Natural killer cell (primary cell): ENCODE data around the gene DNAAF5. TPM values are rescaled to one million over a fixed set of nuclear protein-coding genes. Genes with fewer than 3 reads are reported as not detected.

Experiments
- ATAC-seq, 3 donors: fragments of 150-1000 bp in 2 of 3; fragments of 200-7000 bp in 1 of 3; cut with Tn5 transposase; 1 replicate in 1 of 3; 2 replicates in 2 of 3; pipeline ENCODE4 v1.10.0; 2021; ENCODE audit warnings: mild to moderate bottlenecking in 2 of 3, moderate library complexity in 2 of 3
- DNase-seq, 2 donors: peaks; one replicate each; pipeline versions ENCODE4 v3.0.0 to v3.0.0-alpha.2; 2013 to 2021; ENCODE audit warnings: mixed read lengths in 1 of 2
- H3K27ac ChIP-seq: one replicate; pipeline ENCODE4 v1.5.1; 2013; ENCODE audit warnings: mild to moderate bottlenecking, low read length
- H3K27me3 ChIP-seq: one replicate; pipeline ENCODE4 v1.6.1; 2013; ENCODE audit warnings: low read length; ENCODE audit not compliant: control insufficient read depth, insufficient read depth
- H3K36me3 ChIP-seq: one replicate; pipeline ENCODE4 v1.6.1; 2013; ENCODE audit warnings: low read length; ENCODE audit not compliant: control insufficient read depth, insufficient read depth
- H3K4me1 ChIP-seq: one replicate; pipeline ENCODE4 v1.6.1; 2013; ENCODE audit warnings: low read length; ENCODE audit not compliant: control insufficient read depth, insufficient read depth
- H3K4me3 ChIP-seq: one replicate; pipeline ENCODE4 v1.5.1; 2013; ENCODE audit warnings: low read length
- H3K9me3 ChIP-seq: one replicate; pipeline ENCODE4 v1.6.1; 2013; ENCODE audit warnings: low read length; ENCODE audit not compliant: control insufficient read depth, insufficient read depth
- H3K27ac Mint-ChIP-seq, 2 donors: one replicate each; pipeline ENCODE4 v1.8.0; 2022; ENCODE audit warnings: mild to moderate bottlenecking in 2 of 2, mixed read lengths in 2 of 2, moderate library complexity in 1 of 2
- H3K27me3 Mint-ChIP-seq, 2 donors: one replicate each; pipeline ENCODE4 v1.8.0; 2022; ENCODE audit warnings: low read depth in 2 of 2, mixed read lengths in 2 of 2
- H3K36me3 Mint-ChIP-seq: one replicate; pipeline ENCODE4 v1.8.0; 2022; ENCODE audit warnings: mixed read lengths
- H3K4me1 Mint-ChIP-seq, 2 donors: one replicate each; pipeline ENCODE4 v1.8.0; 2022; ENCODE audit warnings: mixed read lengths in 2 of 2
- H3K4me3 Mint-ChIP-seq: one replicate; pipeline ENCODE4 v1.8.0; 2022; ENCODE audit warnings: mild to moderate bottlenecking, moderate library complexity, mixed read lengths
- H3K9me3 Mint-ChIP-seq, 2 donors: one replicate each; pipeline ENCODE4 v1.8.0; 2022; ENCODE audit warnings: mixed read lengths in 2 of 2
- CTCF ChIP-seq: fragments of 200-600 bp; IDR thresholded peaks from one replicate; pipeline ENCODE4 v1.8.0; 2022; ENCODE audit warnings: antibody characterized with exemption
- WGBS: methylation state at CpG from one replicate; pipeline ENCODE4 v1.1.7; 2013; ENCODE audit warnings: missing lambda C conversion rate; ENCODE audit not compliant: insufficient coverage; 5-methylcytosine and 5-hydroxymethylcytosine counted together
- intact Hi-C: fragments of 100-400 bp; cut with micrococcal nuclease; formaldehyde crosslinking; loops from one replicate; pipeline ENCODE4 v1.14.2; 2022
- total RNA-seq, 4 donors: library from RNA; stranded (reverse); fragments of 120-200 nt in 1 of 4; gene quantifications; one replicate each; pipeline versions ENCODE4 v1.2.3 to v1.2.4, GENCODE V29; 2013 to 2022

DNAAF5 gene
- total RNA-seq, 3 donors from 2014 or later (not counting 1 experiment from before 2014, with no cell fraction given) = 6.7 to 10.3 (median 10.3) TPM

DNA sequence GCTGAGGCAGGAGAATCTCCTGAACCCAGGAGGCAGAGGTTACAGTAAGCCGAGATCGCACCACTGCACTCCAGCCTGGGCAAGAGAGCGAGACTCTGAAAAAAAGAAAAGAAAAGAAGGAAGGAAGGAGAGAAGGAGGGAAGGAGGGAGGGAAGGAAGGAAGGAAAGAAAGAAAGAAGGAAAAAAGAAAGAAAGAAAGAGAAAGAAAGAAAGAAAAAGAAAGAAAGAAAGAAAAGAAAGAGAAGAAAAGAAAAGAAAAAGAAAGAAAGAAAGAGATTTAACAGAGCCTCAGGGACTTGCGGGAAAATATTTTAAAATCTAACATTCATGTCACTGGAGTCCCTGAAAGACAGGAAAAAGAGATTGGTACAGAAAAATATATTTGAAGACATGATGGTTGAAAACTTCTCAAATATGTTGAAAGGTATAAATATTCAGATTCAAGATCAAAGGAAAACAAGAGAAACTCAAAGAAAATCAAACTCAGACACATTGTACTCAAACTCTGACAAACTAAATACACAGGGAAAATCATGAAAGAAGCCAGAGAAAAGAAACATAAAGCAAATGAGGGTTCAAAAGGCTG, 25.3 kb upstream of the DNAAF5 start:
- H3K4me1 ChIP-seq = no peaks in the 10 kb centered on the region
- Mint-ChIP-seq H3K36me3 (peaks cover 7% of the 10 kb centered on the region), H3K4me3 (no peak overlapping the region), H3K9me3 (peaks cover 3 to 5% of the 10 kb centered on the region in 2 donors), H3K27ac (no peak overlapping the region), H3K27me3 (peaks cover 0 to 2% of the 10 kb centered on the region in 2 donors), H3K4me1 (no peaks in the 10 kb centered on the region)
- no peak overlapping the region for H3K27ac ChIP-seq
- ATAC-seq (no peak), DNase-seq (no peak)
- no peak for TF ChIP-seq CTCF
- WGBS = 100% methylated on average over 3 of the region's 4 CpGs
- no peaks in the 10 kb centered on the region for H3K9me3 ChIP-seq
- intact Hi-C loops = no loop called here
- H3K27me3 ChIP-seq = no peaks in the 10 kb centered on the region
- no peak overlapping the region for H3K4me3 ChIP-seq
- no peaks in the 10 kb centered on the region for H3K36me3 ChIP-seq

DNA sequence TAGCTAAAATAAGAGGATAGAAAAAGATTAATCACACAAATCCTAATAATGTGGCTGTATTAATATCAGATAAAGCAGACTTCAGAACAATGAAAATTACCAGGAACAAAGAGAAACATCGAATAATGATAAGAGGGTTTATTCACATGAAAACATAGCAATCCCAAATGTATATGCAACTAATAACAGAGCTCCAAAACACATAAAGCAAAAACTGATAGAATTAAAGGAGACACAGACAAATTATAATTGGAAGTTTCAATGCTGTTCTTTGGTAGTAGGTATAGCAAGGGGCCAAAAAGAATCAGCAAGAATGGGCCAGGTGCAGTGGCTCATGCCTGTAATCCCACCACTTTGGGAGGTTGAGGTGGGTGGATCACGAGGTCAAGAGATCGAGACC, 23.4 kb upstream of the DNAAF5 start:
- DNase-seq = no peak
- no peak for TF ChIP-seq CTCF
- H3K4me1 ChIP-seq = no peaks in the 10 kb centered on the region
- no peaks in the 10 kb centered on the region for H3K9me3 ChIP-seq
- Mint-ChIP-seq H3K9me3 (peaks cover 3 to 5% of the 10 kb centered on the region in 2 donors), H3K4me1 (no peaks in the 10 kb centered on the region), H3K36me3 (peaks cover 7% of the 10 kb centered on the region), H3K27me3 (peaks cover 0 to 2% of the 10 kb centered on the region in 2 donors), H3K4me3 (no peak overlapping the region), H3K27ac (no peak overlapping the region)
- no peak overlapping the region for H3K4me3 ChIP-seq
- H3K27me3 ChIP-seq = no peaks in the 10 kb centered on the region
- no peak overlapping the region for H3K27ac ChIP-seq
- no peak for ATAC-seq
- intact Hi-C loops = no loop called here
- H3K36me3 ChIP-seq = no peaks in the 10 kb centered on the region
- WGBS = no CpG with 5 or more reads among the region's 3 CpGs

- H3K27ac Mint-ChIP-seq = no peak overlapping the region
- Histone ChIP-seq H3K36me3 (no peaks in the 10 kb centered on the region), H3K4me3 (no peak overlapping the region), H3K27ac (no peak overlapping the region), H3K9me3 (no peaks in the 10 kb centered on the region), H3K27me3 (no peaks in the 10 kb centered on the region), H3K4me1 (peaks cover 2% of the 10 kb centered on the region)
- peaks cover 0 to 3% of the 10 kb centered on the region in 2 donors for H3K27me3 Mint-ChIP-seq
- TF ChIP-seq CTCF = no peak
- no peak for DNase-seq
- ATAC-seq = no peak
- peaks cover 3 to 5% of the 10 kb centered on the region in 2 donors for H3K9me3 Mint-ChIP-seq
- peaks cover 7% of the 10 kb centered on the region for H3K36me3 Mint-ChIP-seq
- 95% methylated on average over 7 of the region's 7 CpGs for WGBS
- H3K4me1 Mint-ChIP-seq = no peaks in the 10 kb centered on the region
- intact Hi-C loops = no loop called here
- no peak overlapping the region for H3K4me3 Mint-ChIP-seq
These were observed 19.8 kb upstream of the DNAAF5 start for GRCh38 chr7:706721-707120.
